BE2C (cell line): ENCODE data around the gene LARP1.
"Not testable (repeated sequence)": the region's sequence is repeated elsewhere in the genome, so short reads cannot be mapped to it uniquely, and the experiment has no call there.

Experiments
- DNase-seq: peaks from one replicate; pipeline ENCODE4 v3.0.0-alpha.2; 2020
- H3K27me3 ChIP-seq: fragments of 250-450 bp; sonication (Bioruptor Pico); 2 replicates; pipeline ENCODE4 v1.5.1; 2020; ENCODE audit warnings: mild to moderate bottlenecking
- H3K36me3 ChIP-seq: fragments of 250-450 bp; sonication (Bioruptor Pico); 2 replicates; pipeline ENCODE4 v1.5.1; 2020; ENCODE audit warnings: mild to moderate bottlenecking
- H3K4me1 ChIP-seq: fragments of 250-450 bp; sonication (Bioruptor Pico); 2 replicates; pipeline ENCODE4 v1.5.1; 2020
- H3K4me3 ChIP-seq: 2 replicates; pipeline ENCODE4 v1.5.1; 2011; ENCODE audit warnings: low read depth, low read length
- H3K9me3 ChIP-seq: fragments of 250-450 bp; sonication (Bioruptor Pico); 2 replicates; pipeline ENCODE4 v1.5.1; 2020
- TF ChIP-seq, protein P1 (sequence below): IDR thresholded peaks from 2 replicates; pipeline ENCODE4 v1.5.1; 2012; ENCODE audit warnings: mild to moderate bottlenecking, low read depth, low read length

LARP1 gene

GRCh38 chr5:154722097-154722496 lies 33.1 kb upstream of the LARP1 start:
- Histone ChIP-seq H3K27me3 (no peaks in the 10 kb centered on the region), H3K4me3 (no peak overlapping the region), H3K9me3 (no peaks in the 10 kb centered on the region), H3K4me1 (no peaks in the 10 kb centered on the region; the same call in 1 of the 2 replicates), H3K36me3 (no peaks in the 10 kb centered on the region)
- TF ChIP-seq, protein P1, sequence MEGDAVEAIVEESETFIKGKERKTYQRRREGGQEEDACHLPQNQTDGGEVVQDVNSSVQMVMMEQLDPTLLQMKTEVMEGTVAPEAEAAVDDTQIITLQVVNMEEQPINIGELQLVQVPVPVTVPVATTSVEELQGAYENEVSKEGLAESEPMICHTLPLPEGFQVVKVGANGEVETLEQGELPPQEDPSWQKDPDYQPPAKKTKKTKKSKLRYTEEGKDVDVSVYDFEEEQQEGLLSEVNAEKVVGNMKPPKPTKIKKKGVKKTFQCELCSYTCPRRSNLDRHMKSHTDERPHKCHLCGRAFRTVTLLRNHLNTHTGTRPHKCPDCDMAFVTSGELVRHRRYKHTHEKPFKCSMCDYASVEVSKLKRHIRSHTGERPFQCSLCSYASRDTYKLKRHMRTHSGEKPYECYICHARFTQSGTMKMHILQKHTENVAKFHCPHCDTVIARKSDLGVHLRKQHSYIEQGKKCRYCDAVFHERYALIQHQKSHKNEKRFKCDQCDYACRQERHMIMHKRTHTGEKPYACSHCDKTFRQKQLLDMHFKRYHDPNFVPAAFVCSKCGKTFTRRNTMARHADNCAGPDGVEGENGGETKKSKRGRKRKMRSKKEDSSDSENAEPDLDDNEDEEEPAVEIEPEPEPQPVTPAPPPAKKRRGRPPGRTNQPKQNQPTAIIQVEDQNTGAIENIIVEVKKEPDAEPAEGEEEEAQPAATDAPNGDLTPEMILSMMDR = no peak
- DNase-seq = no peak

DNA sequence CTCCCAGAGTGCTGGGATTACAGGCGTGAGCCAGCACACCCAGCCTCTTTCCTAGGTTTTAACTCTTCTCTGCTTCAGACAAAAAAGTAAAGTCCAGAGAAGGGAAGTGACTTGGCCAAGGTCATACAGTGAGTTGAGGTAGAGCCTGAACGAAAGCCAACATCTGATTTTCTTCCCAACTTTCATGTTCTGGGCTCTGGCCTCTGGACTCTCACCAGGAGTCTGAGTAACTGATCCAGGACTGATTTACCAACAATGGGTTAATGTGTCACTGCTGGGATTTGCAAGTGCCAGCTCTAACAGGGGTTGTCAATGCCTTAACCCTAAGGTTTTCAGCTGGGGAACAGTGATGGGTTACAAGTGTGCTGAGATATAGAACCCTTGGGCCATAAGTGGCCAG lies 32.2 kb upstream of the LARP1 start:
- no peaks in the 10 kb centered on the region for H3K36me3 ChIP-seq
- TF ChIP-seq, protein P1 = no peak
- H3K4me1 ChIP-seq = no peaks in the 10 kb centered on the region; the same call in 1 of the 2 replicates
- H3K4me3 ChIP-seq = no peak overlapping the region
- DNase-seq = no peak
- H3K9me3 ChIP-seq = no peaks in the 10 kb centered on the region
- no peaks in the 10 kb centered on the region for H3K27me3 ChIP-seq

- Histone ChIP-seq H3K36me3 (no peaks in the 10 kb centered on the region), H3K4me3 (no peak overlapping the region), H3K9me3 (no peaks in the 10 kb centered on the region), H3K4me1 (no peaks in the 10 kb centered on the region; the same call in 1 of the 2 replicates), H3K27me3 (no peaks in the 10 kb centered on the region)
- TF ChIP-seq, protein P1 = no peak
- no peak for DNase-seq
These were observed 31.3 kb upstream of the LARP1 start for GRCh38 chr5:154723740-154724505.

DNA sequence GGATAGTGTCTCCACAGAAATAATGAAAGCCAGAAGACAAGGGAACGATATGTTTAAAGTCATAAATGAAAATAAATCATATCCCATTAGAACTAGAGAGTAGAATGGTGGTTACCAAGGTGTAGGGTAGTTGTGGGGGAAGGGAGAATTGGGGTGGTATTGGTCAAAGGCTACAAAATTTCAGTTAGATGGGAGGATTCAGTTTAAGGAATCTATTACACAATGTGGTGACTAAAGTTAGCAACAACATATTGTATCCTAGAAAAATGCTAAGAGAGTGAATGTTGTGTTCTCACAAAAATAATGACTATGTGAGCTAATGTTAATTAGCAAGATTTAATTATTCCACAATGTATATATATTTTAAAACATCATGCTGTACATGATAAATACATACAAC lies 27.8 kb upstream of the LARP1 start:
- H3K27me3 ChIP-seq = no peaks in the 10 kb centered on the region
- TF ChIP-seq, protein P1 = no peak
- H3K9me3 ChIP-seq = no peaks in the 10 kb centered on the region
- H3K4me1 ChIP-seq = no peaks in the 10 kb centered on the region; the same call in 1 of the 2 replicates
- no peak for DNase-seq
- no peaks in the 10 kb centered on the region for H3K36me3 ChIP-seq
- H3K4me3 ChIP-seq = no peak overlapping the region

GRCh38 chr5:154728939-154729588 lies 26.1 kb upstream of the LARP1 start:
- Histone ChIP-seq H3K36me3 (no peaks in the 10 kb centered on the region), H3K27me3 (no peaks in the 10 kb centered on the region), H3K4me1 (no peaks in the 10 kb centered on the region; the same call in 1 of the 2 replicates), H3K4me3 (no peak overlapping the region), H3K9me3 (no peaks in the 10 kb centered on the region)
- TF ChIP-seq, protein P1 = no peak
- DNase-seq = no peak

GRCh38 chr5:154729613-154730012 lies 25.6 kb upstream of the LARP1 start:
- H3K27me3 ChIP-seq = no peaks in the 10 kb centered on the region
- H3K4me1 ChIP-seq = no peaks in the 10 kb centered on the region
- no peaks in the 10 kb centered on the region for H3K36me3 ChIP-seq
- H3K9me3 ChIP-seq = no peaks in the 10 kb centered on the region
- no peak overlapping the region for H3K4me3 ChIP-seq
- TF ChIP-seq, protein P1 = no peak
- no peak for DNase-seq

DNA sequence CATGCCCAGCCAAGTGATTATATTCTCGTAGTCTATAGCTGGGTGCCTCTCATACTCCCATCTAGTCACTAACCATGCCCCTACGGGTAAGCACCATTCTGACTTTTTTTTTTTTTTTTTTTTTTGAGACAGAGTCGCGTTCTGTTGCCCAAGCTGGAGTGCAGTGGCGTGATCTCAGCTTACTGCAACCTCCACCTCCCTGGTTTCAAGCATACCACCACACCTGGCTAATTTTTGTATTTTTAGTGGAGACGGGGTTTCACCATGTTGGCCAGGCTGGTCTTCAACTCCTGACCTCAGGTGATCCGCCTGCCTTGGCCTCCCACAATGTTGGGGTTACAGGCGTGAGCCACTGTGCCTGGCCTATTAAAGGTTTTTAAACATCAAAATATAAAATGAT lies 24.4 kb upstream of the LARP1 start:
- H3K4me3 ChIP-seq = not testable (repeated sequence)

More for the DNA sequence above, 24.4 kb upstream of the LARP1 start:
- H3K27me3 ChIP-seq, H3K4me1 ChIP-seq, H3K36me3 ChIP-seq, H3K9me3 ChIP-seq, DNase-seq: not testable (repeated sequence)
